SU-DHL-6 (cell line): ENCODE results near the gene RO60.

ENCODE experiments used
- H2AFZ ChIP-seq: fragments of 200-600 bp; sonication (generic); 2 replicates; pipeline ENCODE4 v1.6.1; 2014; ENCODE audit warnings: low read depth, mild to moderate bottlenecking, moderate library complexity, mixed read lengths, antibody characterized with exemption, low read length; ENCODE audit not compliant: severe bottlenecking
- H3F3A ChIP-seq: fragments of 200-600 bp; shearing (Covaris generic); 2 replicates; pipeline ENCODE4 v1.6.0; 2016; ENCODE audit warnings: antibody characterized with exemption, mild to moderate bottlenecking; ENCODE audit not compliant: insufficient read depth
- H3K27ac ChIP-seq: fragments of 200-600 bp; sonication (generic); 2 replicates; pipeline ENCODE4 v1.5.1; 2016; ENCODE audit warnings: low read depth, mild to moderate bottlenecking, low read length, moderate library complexity, mixed read lengths
- H3K27me3 ChIP-seq: fragments of 200-600 bp; sonication (generic), shearing (Covaris generic); 2 replicates; pipeline ENCODE4 v1.6.0; 2014; ENCODE audit warnings: mild to moderate bottlenecking, low read length
- H3K36me3 ChIP-seq: fragments of 200-600 bp; sonication (generic); 2 replicates; pipeline ENCODE4 v1.6.1; 2014; ENCODE audit warnings: mild to moderate bottlenecking, low read length, mixed read lengths
- H3K4me2 ChIP-seq: fragments of 300-600, 200-600 bp; shearing (Covaris generic), sonication (generic); 2 replicates; pipeline ENCODE4 v1.6.0; 2014; ENCODE audit warnings: low read length, low read depth, mild to moderate bottlenecking; ENCODE audit not compliant: poor library complexity, severe bottlenecking
- H3K4me3 ChIP-seq: fragments of 200-600 bp; sonication (generic); 2 replicates; pipeline ENCODE4 v1.5.1; 2014; ENCODE audit warnings: antibody characterized with exemption, low read length, mild to moderate bottlenecking, mixed read lengths; ENCODE audit not compliant: insufficient read depth, poor library complexity, severe bottlenecking
- H3K79me2 ChIP-seq: fragments of 200-600 bp; sonication (generic); 2 replicates; pipeline ENCODE4 v1.6.1; 2014; ENCODE audit warnings: mild to moderate bottlenecking, low read length, moderate library complexity; ENCODE audit not compliant: insufficient read depth
- H3K9ac ChIP-seq: fragments of 200-600 bp; sonication (generic); 2 replicates; pipeline ENCODE4 v1.7.0; 2014; ENCODE audit warnings: mild to moderate bottlenecking, low read length
- H3K9me2 ChIP-seq: fragments of 200-600 bp; sonication (generic); replicated peaks from 2 replicates; pipeline ENCODE4 v1.6.1; 2014; ENCODE audit warnings: low read length; ENCODE audit not compliant: insufficient read depth
- H3K9me3 ChIP-seq: fragments of 200-600 bp; sonication (generic); 2 replicates; pipeline ENCODE4 v1.6.1; 2014; ENCODE audit warnings: low read length, mixed read lengths; ENCODE audit not compliant: insufficient read depth
- H4K20me1 ChIP-seq: fragments of 200-600 bp; sonication (generic); 2 replicates; pipeline ENCODE4 v1.6.1; 2014; ENCODE audit warnings: low read depth, mild to moderate bottlenecking, antibody characterized with exemption, low read length, moderate library complexity, mixed read lengths
- CTCF ChIP-seq: fragments of 200-600 bp; sonication (generic); IDR thresholded peaks from one replicate; pipeline ENCODE4 v1.5.1; 2017; ENCODE audit warnings: antibody characterized with exemption, mild to moderate bottlenecking, low read length, moderate library complexity; ENCODE audit not compliant: insufficient read depth, poor library complexity, severe bottlenecking
- EZH2phosphoT487 ChIP-seq: fragments of 200-600 bp; sonication (generic), shearing (Covaris generic); conservative IDR thresholded peaks from 2 replicates; pipeline ENCODE4 v1.6.1; 2018; ENCODE audit warnings: mild to moderate bottlenecking, antibody characterized with exemption, low read length, moderate library complexity, mixed read lengths

The RO60 gene

GRCh38 chr1:193087893-193088292 lies 28.5 kb downstream of the RO60 start:
- Histone ChIP-seq H3K36me3 (peaks cover 51% of the 10 kb centered on the region), H3K9me2 (no peaks in the 10 kb centered on the region), H3K27me3 (no peaks in the 10 kb centered on the region), H3K79me2 (no peaks in the 10 kb centered on the region), H3K4me3 (no peak overlapping the region), H3K27ac (no peak overlapping the region), H2AFZ (no peak overlapping the region), H3K9me3 (no peaks in the 10 kb centered on the region), H3K4me2 (no peak overlapping the region), H4K20me1 (no peaks in the 10 kb centered on the region), H3F3A (peaks cover 27% of the 10 kb centered on the region), H3K9ac (no peak overlapping the region)
- no peak for TF ChIP-seq CTCF
- TF ChIP-seq EZH2phosphoT487: no peak

- H3K27ac ChIP-seq: no peak overlapping the region
- no peak overlapping the region for H2AFZ ChIP-seq
- H3K9me2 ChIP-seq: no peaks in the 10 kb centered on the region
- H3K79me2 ChIP-seq: no peaks in the 10 kb centered on the region
- no peaks in the 10 kb centered on the region for H4K20me1 ChIP-seq
- H3K4me3 ChIP-seq: no peak overlapping the region
- H3K27me3 ChIP-seq: no peaks in the 10 kb centered on the region
- peaks cover 33% of the 10 kb centered on the region for H3F3A ChIP-seq
- no peak overlapping the region for H3K4me2 ChIP-seq
- TF ChIP-seq EZH2phosphoT487 (no peak), CTCF (no peak)
- no peaks in the 10 kb centered on the region for H3K9me3 ChIP-seq
- H3K9ac ChIP-seq: no peak overlapping the region
- peaks cover 39% of the 10 kb centered on the region for H3K36me3 ChIP-seq
These were observed 31.5 kb downstream of the RO60 start for GRCh38 chr1:193090865-193091264.

- no peaks in the 10 kb centered on the region for H4K20me1 ChIP-seq
- H3K9ac ChIP-seq: no peak overlapping the region
- H3K4me2 ChIP-seq: no peak overlapping the region
- H3K36me3 ChIP-seq: peaks cover 31% of the 10 kb centered on the region; the same call in 1 of the 2 replicates
- no peak overlapping the region for H2AFZ ChIP-seq
- H3K79me2 ChIP-seq: no peaks in the 10 kb centered on the region
- no peaks in the 10 kb centered on the region for H3K9me2 ChIP-seq
- H3K4me3 ChIP-seq: no peak overlapping the region
- H3K27ac ChIP-seq: no peak overlapping the region
- H3F3A ChIP-seq: peaks cover 33% of the 10 kb centered on the region
- H3K27me3 ChIP-seq: no peaks in the 10 kb centered on the region
- TF ChIP-seq EZH2phosphoT487 (no peak), CTCF (no peak)
- no peaks in the 10 kb centered on the region for H3K9me3 ChIP-seq
These were observed 34.7 kb downstream of the RO60 start for GRCh38 chr1:193094112-193094511.

- H3F3A ChIP-seq: peaks cover 8% of the 10 kb centered on the region; the same call in 1 of the 2 replicates
- no peak overlapping the region for H3K4me3 ChIP-seq
- no peaks in the 10 kb centered on the region for H4K20me1 ChIP-seq
- H3K36me3 ChIP-seq: no peaks in the 10 kb centered on the region; the same call in 1 of the 2 replicates
- H3K9ac ChIP-seq: no peak overlapping the region
- H3K9me3 ChIP-seq: no peaks in the 10 kb centered on the region
- peaks cover 24% of the 10 kb centered on the region for H3K79me2 ChIP-seq
- H3K9me2 ChIP-seq: no peaks in the 10 kb centered on the region
- H3K27ac ChIP-seq: no peak overlapping the region
- no peak for TF ChIP-seq EZH2phosphoT487
- no peak for TF ChIP-seq CTCF
- no peak overlapping the region for H3K4me2 ChIP-seq
- H2AFZ ChIP-seq: no peak overlapping the region
- no peaks in the 10 kb centered on the region for H3K27me3 ChIP-seq
These were observed 43.2 kb downstream of the RO60 start for GRCh38 chr1:193102662-193103061.
